Neuronal stem cell (in vitro differentiated cells): ENCODE results near the gene CEP192.

Experiments used
- DNase-seq: peaks from one replicate; pipeline ENCODE4 v3.0.0-alpha.2; 2013; ENCODE audit warnings: low spot score
- H2AFZ ChIP-seq: one replicate; pipeline ENCODE4 v1.6.1; 2013; ENCODE audit warnings: mild to moderate bottlenecking, low read length, inconsistent platforms
- H2AK5ac ChIP-seq: 2 replicates; pipeline ENCODE4 v1.6.1; 2013; ENCODE audit warnings: low read depth, mild to moderate bottlenecking, inconsistent platforms, low read length, moderate library complexity, mixed read lengths
- H2BK120ac ChIP-seq: 2 replicates; pipeline ENCODE4 v1.6.1; 2013; ENCODE audit warnings: low read depth, mild to moderate bottlenecking, inconsistent platforms, low read length, moderate library complexity, mixed read lengths
- H2BK12ac ChIP-seq: one replicate; pipeline ENCODE4 v1.6.1; 2013; ENCODE audit warnings: low read length, inconsistent platforms
- H2BK15ac ChIP-seq: 2 replicates; pipeline ENCODE4 v1.6.1; 2013; ENCODE audit warnings: mild to moderate bottlenecking, low read length, inconsistent platforms, mixed read lengths
- H2BK5ac ChIP-seq: one replicate; pipeline ENCODE4 v1.6.1; 2013; ENCODE audit warnings: inconsistent platforms, mild to moderate bottlenecking, low read length, moderate library complexity
- H3K14ac ChIP-seq: one replicate; pipeline ENCODE4 v1.6.1; 2013; ENCODE audit warnings: low read length, inconsistent platforms
- H3K18ac ChIP-seq: 2 replicates; pipeline ENCODE4 v1.6.1; 2013; ENCODE audit warnings: low read length, inconsistent platforms
- H3K23ac ChIP-seq: 2 replicates; pipeline ENCODE4 v1.6.1; 2013; ENCODE audit warnings: low read depth, mild to moderate bottlenecking, mixed read lengths, low read length, inconsistent platforms; ENCODE audit not compliant: poor library complexity
- H3K27ac ChIP-seq: replicated peaks from 3 replicates; pipeline ENCODE4 v1.5.1; 2013; ENCODE audit warnings: low read length, inconsistent platforms
- H3K27me3 ChIP-seq, 3 experiments: 2 replicates each; pipeline ENCODE4 v1.6.1; 2013; ENCODE audit warnings: low read length in 3 of 3, mild to moderate bottlenecking in 2 of 3, inconsistent platforms in 1 of 3, low read depth in 1 of 3, mixed read lengths in 1 of 3, moderate library complexity in 1 of 3; ENCODE audit not compliant: control insufficient read depth in 3 of 3, insufficient read depth in 3 of 3
- H3K36me3 ChIP-seq, 2 donors: replicated peaks in 1 of 2; 2 replicates each; pipeline ENCODE4 v1.6.1; 2013; ENCODE audit warnings: low read length in 2 of 2; ENCODE audit not compliant: control insufficient read depth in 2 of 2, insufficient read depth in 2 of 2
- H3K4ac ChIP-seq: 2 replicates; pipeline ENCODE4 v1.6.1; 2013; ENCODE audit warnings: inconsistent platforms, mild to moderate bottlenecking, low read length, moderate library complexity
- H3K4me1 ChIP-seq, 2 donors: 1 replicate in 1 of 2; 2 replicates in 1 of 2; pipeline ENCODE4 v1.6.1; 2013; ENCODE audit warnings: low read length in 2 of 2, low read depth in 1 of 2; ENCODE audit not compliant: control insufficient read depth in 2 of 2, insufficient read depth in 1 of 2
- H3K4me2 ChIP-seq: one replicate; pipeline ENCODE4 v1.6.1; 2013; ENCODE audit warnings: mild to moderate bottlenecking, low read length, inconsistent platforms; ENCODE audit not compliant: insufficient read depth, poor library complexity, severe bottlenecking
- H3K4me3 ChIP-seq, 2 donors: 2 replicates each; pipeline ENCODE4 v1.5.1; 2013; ENCODE audit warnings: low read length in 2 of 2, mild to moderate bottlenecking in 2 of 2, inconsistent platforms in 1 of 2, moderate library complexity in 1 of 2
- H3K79me1 ChIP-seq: one replicate; pipeline ENCODE4 v1.6.1; 2013; ENCODE audit warnings: low read depth, mild to moderate bottlenecking, inconsistent platforms, low read length, moderate library complexity
- H3K9ac ChIP-seq: one replicate; pipeline ENCODE4 v1.6.1; 2013; ENCODE audit warnings: mild to moderate bottlenecking, low read depth, low read length, inconsistent platforms; ENCODE audit not compliant: poor library complexity
- H3K9me3 ChIP-seq, 2 donors: replicated peaks in 1 of 2; 2 replicates each; pipeline versions ENCODE3 to v1.6.1; 2013; ENCODE audit warnings: low read length in 2 of 2, mild to moderate bottlenecking in 2 of 2, inconsistent platforms in 1 of 2, low read depth in 1 of 2, mixed read lengths in 1 of 2, moderate library complexity in 1 of 2; ENCODE audit not compliant: control insufficient read depth in 2 of 2, insufficient read depth in 1 of 2
- H4K8ac ChIP-seq: one replicate; pipeline ENCODE4 v1.6.1; 2013; ENCODE audit warnings: low read depth, mild to moderate bottlenecking, inconsistent platforms, low read length, moderate library complexity
- H4K91ac ChIP-seq: one replicate; pipeline ENCODE4 v1.6.1; 2013; ENCODE audit warnings: low read length, low read depth, mild to moderate bottlenecking, inconsistent platforms; ENCODE audit not compliant: poor library complexity
- WGBS, 2 donors: extraction: QIAGEN DNeasy Blood & Tissue Kit; methylation state at CpG; one replicate each; pipeline ENCODE4 v1.1.7; 2013; ENCODE audit warnings: missing lambda C conversion rate in 2 of 2, mixed read lengths in 1 of 2; ENCODE audit not compliant: insufficient read length in 2 of 2, insufficient replicate concordance in 1 of 2; ENCODE audit errors: extremely low coverage in 2 of 2; 5-methylcytosine and 5-hydroxymethylcytosine counted together

The CEP192 gene

GRCh38 chr18:13161276-13161899 lies 170.2 kb downstream of the CEP192 start:
- Histone ChIP-seq H2AK5ac (no peak overlapping the region), H3K36me3 (no peaks in the 10 kb centered on the region), H3K9ac (no peak overlapping the region), H2BK12ac (no peak overlapping the region), H3K27me3 (no peaks in the 10 kb centered on the region), H2BK120ac (no peak overlapping the region), H2BK15ac (no peak overlapping the region), H3K14ac (no peak overlapping the region), H3K27ac (no peak overlapping the region), H2AFZ (no peak overlapping the region), H3K23ac (no peak overlapping the region), H3K9me3 (peaks cover 7 to 11% of the 10 kb centered on the region in 2 donors), H3K4me1 (peaks cover 0 to 2% of the 10 kb centered on the region in 2 donors), H3K79me1 (no peaks in the 10 kb centered on the region), H3K18ac (no peak overlapping the region), H3K4me2 (no peak overlapping the region), H3K4ac (no peak overlapping the region), H2BK5ac (no peak overlapping the region), H4K8ac (no peak overlapping the region), H4K91ac (no peak overlapping the region), H3K4me3 (no peak overlapping the region)
- DNase-seq: no peak
- WGBS, 2 donors: no CpG with 5 or more reads among the region's 16 CpGs

GRCh38 chr18:13163167-13163927 lies 172.2 kb downstream of the CEP192 start:
- Histone ChIP-seq H3K27me3 (no peaks in the 10 kb centered on the region), H3K4me2 (no peak overlapping the region), H2BK15ac (no peak overlapping the region), H3K9ac (no peak overlapping the region), H3K79me1 (no peaks in the 10 kb centered on the region), H4K8ac (no peak overlapping the region), H3K18ac (no peak overlapping the region), H2AFZ (no peak overlapping the region), H2BK12ac (no peak overlapping the region), H3K23ac (no peak overlapping the region), H3K27ac (no peak overlapping the region), H3K36me3 (no peaks in the 10 kb centered on the region), H3K9me3 (peaks cover 4 to 5% of the 10 kb centered on the region in 2 donors), H3K4me1 (peaks cover 0 to 2% of the 10 kb centered on the region in 2 donors), H3K4ac (no peak overlapping the region), H2BK120ac (no peak overlapping the region), H3K14ac (no peak overlapping the region), H4K91ac (no peak overlapping the region), H2BK5ac (no peak overlapping the region), H2AK5ac (no peak overlapping the region), H3K4me3 (no peak overlapping the region)
- DNase-seq: no peak
- WGBS, 2 donors: no CpG with 5 or more reads among the region's 12 CpGs

DNA sequence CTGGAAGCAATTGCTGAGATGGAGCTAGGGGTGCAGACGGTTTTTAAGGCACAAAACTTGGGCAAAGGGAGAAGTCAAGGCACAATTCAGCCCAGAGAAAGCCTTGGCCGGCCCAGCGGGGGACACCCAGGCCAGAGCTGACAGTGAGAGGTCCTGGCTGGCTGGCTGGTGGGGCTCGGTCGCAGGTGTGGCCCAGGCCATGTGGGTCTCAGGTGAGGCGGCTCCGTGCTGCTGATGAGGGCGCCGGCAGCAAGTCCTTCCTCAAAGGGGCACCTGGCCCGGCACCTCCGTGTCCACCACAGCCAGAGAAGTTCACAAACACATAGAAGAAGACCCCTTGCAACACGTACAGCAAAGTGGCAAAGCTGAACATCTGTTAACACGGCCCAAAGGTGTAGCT lies 173.2 kb downstream of the CEP192 start:
- Histone ChIP-seq H2BK120ac (no peak overlapping the region), H3K9me3 (peaks cover 0 to 5% of the 10 kb centered on the region in 2 donors), H3K14ac (no peak overlapping the region), H2BK5ac (no peak overlapping the region), H4K8ac (no peak overlapping the region), H2AK5ac (no peak overlapping the region), H3K9ac (no peak overlapping the region), H3K18ac (peak overlapping the region; percentile 58), H3K36me3 (no peaks in the 10 kb centered on the region), H3K4ac (no peak overlapping the region), H3K4me2 (no peak overlapping the region), H2BK12ac (no peak overlapping the region), H3K27me3 (no peaks in the 10 kb centered on the region), H4K91ac (no peak overlapping the region), H3K23ac (no peak overlapping the region), H3K4me3 (no peak overlapping the region), H3K79me1 (no peaks in the 10 kb centered on the region), H2BK15ac (no peak overlapping the region), H3K4me1 (peaks cover 0 to 2% of the 10 kb centered on the region in 2 donors), H2AFZ (no peak overlapping the region), H3K27ac (no peak overlapping the region)
- no peak for DNase-seq
- WGBS, 2 donors: no CpG with 5 or more reads among the region's 13 CpGs

DNA sequence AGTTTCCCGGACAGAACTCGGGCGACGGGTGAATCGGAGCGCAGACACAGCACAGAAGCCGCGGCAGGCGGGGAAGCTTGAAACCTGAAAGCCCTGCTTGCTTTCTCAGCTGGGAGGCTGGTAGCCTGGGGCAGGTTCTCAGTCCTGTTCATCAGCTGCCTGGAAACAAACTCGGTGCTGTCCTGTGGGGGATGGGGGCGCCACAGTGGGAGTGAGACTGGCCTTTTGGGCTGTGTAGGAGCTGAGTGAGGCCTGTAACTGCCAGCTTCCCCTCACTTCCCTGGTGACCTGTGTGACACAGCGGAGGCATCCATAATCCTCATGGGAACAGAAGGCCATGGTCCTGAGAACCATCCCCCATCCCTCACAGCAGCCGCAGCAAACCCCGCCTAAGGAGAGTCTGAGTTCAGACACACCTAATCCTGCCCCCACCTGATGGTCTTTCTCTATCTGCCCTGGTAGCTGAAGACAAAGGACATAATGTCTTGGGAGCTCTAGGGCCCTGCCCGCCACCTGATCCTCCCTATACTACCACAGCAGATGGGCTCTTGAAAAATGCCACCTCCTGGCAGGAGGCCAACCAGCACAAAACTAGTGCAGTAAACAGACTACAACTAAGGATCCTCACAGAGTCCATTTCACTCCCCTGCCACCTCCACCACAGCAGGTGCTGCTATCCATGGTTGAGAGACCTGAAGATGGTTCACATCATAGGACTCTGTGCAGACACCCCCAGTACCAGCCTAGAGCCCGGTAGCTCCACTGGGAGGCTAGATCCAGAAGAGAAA lies 174.7 kb downstream of the CEP192 start:
- no CpG with 5 or more reads among the region's 16 CpGs for WGBS, 2 donors
- no peak overlapping the region for H2AK5ac ChIP-seq
- no peak overlapping the region for H3K18ac ChIP-seq
- H3K9me3 ChIP-seq: peaks cover 0 to 2% of the 10 kb centered on the region in 2 donors
- peaks cover 0 to 2% of the 10 kb centered on the region in 2 donors for H3K4me1 ChIP-seq
- no peak overlapping the region for H2BK12ac ChIP-seq
- no peak overlapping the region for H3K4me2 ChIP-seq
- no peak overlapping the region for H2BK15ac ChIP-seq
- H3K4ac ChIP-seq: no peak overlapping the region
- H3K79me1 ChIP-seq: no peaks in the 10 kb centered on the region
- DNase-seq: no peak
- no peak overlapping the region for H4K91ac ChIP-seq
- no peak overlapping the region for H3K9ac ChIP-seq
- peak overlapping the region; percentile 4 for H3K14ac ChIP-seq
- H2BK120ac ChIP-seq: no peak overlapping the region
- peak overlapping the region; percentile 48 for H4K8ac ChIP-seq
- no peak overlapping the region for H3K27ac ChIP-seq
- H2AFZ ChIP-seq: peak overlapping the region; percentile 53
- no peak overlapping the region for H3K23ac ChIP-seq
- H3K27me3 ChIP-seq: no peaks in the 10 kb centered on the region
- H3K4me3 ChIP-seq: no peak overlapping the region
- no peaks in the 10 kb centered on the region for H3K36me3 ChIP-seq
- H2BK5ac ChIP-seq: no peak overlapping the region
